Measurements from ENCODE around the gene BBS9. TPM values are rescaled to one million over a fixed set of nuclear protein-coding genes. Genes with fewer than 3 reads are reported as not detected.

The BBS9 gene
- total and polyA plus RNA-seq, 9 of the 15 experiments (the other 6 are each of a cell fraction or from before 2014, with no cell fraction given): 0.77 to 3.3 (median 2.4) TPM

GRCh38 chr7:33379891-33380525, 250.6 kb downstream of the BBS9 start (continued):
- TF ChIP-seq HEY1 (CRISPR knock-in tag; IDR thresholded peaks at IDR 0.05; ENCODE audit: borderline replicate concordance): no peak
- no peak for TF ChIP-seq IFI16 (CRISPR knock-in tag; IDR thresholded peaks at IDR 0.05)
- TF ChIP-seq FOS (IDR thresholded peaks at IDR 0.05; ENCODE audit: extremely low read depth, insufficient read length): no peak
- TF ChIP-seq DDX20 (tag; IDR thresholded peaks at IDR 0.05; ENCODE audit: low read depth): no peak

GRCh38 chr7:33388332-33388731, 259.0 kb downstream of the BBS9 start:
- no peak overlapping the region for H2AFZ ChIP-seq (ENCODE audit: low read depth, low read length)
- ATAC-seq (no peak), DNase-seq (ENCODE audit: extremely low read depth in 1 of 4, low spot score in 3 of 4) (no peak), FAIRE-seq (no peak)
- H3K27ac ChIP-seq (ENCODE audit: extremely low read depth, low read depth, low read length): no peak overlapping the region
- H3K9ac ChIP-seq (ENCODE audit: insufficient read depth in 1 of 2, low read depth in 2 of 2, low read length in 2 of 2): no peak overlapping the region
- no peaks in the 10 kb centered on the region for H4K20me1 ChIP-seq (replicated peaks; ENCODE audit: control insufficient read depth, insufficient read depth, low read length)
- no peaks in the 10 kb centered on the region for H3K36me3 ChIP-seq (ENCODE audit: control insufficient read depth, insufficient read depth, low read length)
- H3K4me3 ChIP-seq: no peak overlapping the region
- in situ Hi-C loops (cut with MboI): no loop called here
- no peaks in the 10 kb centered on the region for H3K79me2 ChIP-seq (ENCODE audit: control insufficient read depth, insufficient read depth, low read length)
- TF ChIP-seq ZBTB17 (CRISPR knock-in tag; IDR thresholded peaks at IDR 0.05) (no peak), CBX5 (IDR thresholded peaks at IDR 0.05; ENCODE audit: borderline replicate concordance, low read depth) (no peak), MLX (CRISPR knock-in tag; conservative IDR thresholded peaks at IDR 0.05) (no peak), TARDBP (IDR thresholded peaks at IDR 0.05) (no peak), MTA1 (IDR thresholded peaks at IDR 0.05; ENCODE audit: borderline replicate concordance) (no peak), POLR2A (conservative IDR thresholded peaks at IDR 0.05) (no peak), THAP7 (CRISPR knock-in tag; IDR thresholded peaks at IDR 0.05) (no peak), BRD4 (IDR thresholded peaks at IDR 0.05) (no peak), ILK (tag; IDR thresholded peaks at IDR 0.05; ENCODE audit: borderline replicate concordance, low read depth) (no peak), ZNF57 (CRISPR knock-in tag; IDR thresholded peaks at IDR 0.05) (no peak), FOXJ3 (CRISPR knock-in tag; IDR thresholded peaks at IDR 0.05) (no peak), NEUROD1 (IDR thresholded peaks at IDR 0.05; ENCODE audit: borderline replicate concordance, low read depth, low read length, partially characterized antibody) (no peak), NR2F6 (CRISPR knock-in tag; IDR thresholded peaks at IDR 0.05) (no peak)
- 0% methylated on average over 3 of the region's 3 CpGs for WGBS (ENCODE audit: insufficient coverage, low coverage, missing lambda C conversion rate)
- no peaks in the 10 kb centered on the region for H3K9me1 ChIP-seq (ENCODE audit: control insufficient read depth, insufficient read depth, low read length)
- no TSS peak for BruUV-seq (replicated peaks)
- intact Hi-C loops (cut with micrococcal nuclease): no loop called here
- ChIA-PET CTCF (ENCODE audit: low intra/inter-chr PET ratio) (no interaction called here), POLR2A (no interaction called here)
- no peaks in the 10 kb centered on the region for H3K27me3 ChIP-seq (ENCODE audit: control insufficient read depth in 2 of 2, insufficient read depth in 2 of 2, low read length in 2 of 2)
- H3K9me3 ChIP-seq (replicated peaks; ENCODE audit: control insufficient read depth, insufficient read depth, low read depth, low read length): no peaks in the 10 kb centered on the region
- no peaks in the 10 kb centered on the region for H3K4me1 ChIP-seq (replicated peaks in 1 of 2; ENCODE audit: control insufficient read depth in 2 of 2, insufficient read depth in 2 of 2, low read length in 2 of 2)
- no peak overlapping the region for H3K4me2 ChIP-seq (ENCODE audit: insufficient read depth, low read length)

All from K562 (cell line).